Stimulated activated effector memory CD8-positive, alpha-beta T cell treated with anti-CD3 and anti-CD28 coated beads, Interleukin-12 subunit alpha, Interleukin-12 subunit beta, amount 100 ng/mL, for 72 hours (primary cell): Measurements from ENCODE around the gene MOG.
A peak's percentile ranks its signal among the peaks of the same experiment; 100 is the strongest.

Experiments used
- ATAC-seq: fragments of 150-1000 bp; cut with Tn5 transposase; 2 replicates; pipeline ENCODE4 v1.10.0; 2021
- DNase-seq, 2 donors: peaks; one replicate each; pipeline ENCODE4 v3.0.0; 2021 to 2022; ENCODE audit warnings: low spot score in 2 of 2
- H3K27ac Mint-ChIP-seq: one replicate; pipeline ENCODE4 v1.8.0; 2022; ENCODE audit warnings: mild to moderate bottlenecking, mixed read lengths
- H3K36me3 Mint-ChIP-seq: one replicate; pipeline ENCODE4 v1.8.0; 2022; ENCODE audit warnings: mild to moderate bottlenecking, mixed read lengths
- H3K4me1 Mint-ChIP-seq: one replicate; pipeline ENCODE4 v1.8.0; 2022; ENCODE audit warnings: mixed read lengths
- H3K4me3 Mint-ChIP-seq: one replicate; pipeline ENCODE4 v1.8.0; 2022; ENCODE audit warnings: mild to moderate bottlenecking, mixed read lengths
- H3K9me3 Mint-ChIP-seq: one replicate; pipeline ENCODE4 v1.8.0; 2022; ENCODE audit warnings: mixed read lengths

MOG gene

GRCh38 chr6:29631209-29631810 lies 25.6 kb upstream of the MOG start:
- Mint-ChIP-seq H3K27ac (peak overlapping the region; percentile 76), H3K9me3 (no peaks in the 10 kb centered on the region), H3K4me1 (peaks cover 56% of the 10 kb centered on the region), H3K36me3 (peaks cover 12% of the 10 kb centered on the region), H3K4me3 (peak overlapping the region; percentile 86)
- ATAC-seq (no peak), DNase-seq (no peak)

- Mint-ChIP-seq H3K4me3 (peak overlapping the region; percentile 86), H3K4me1 (peaks cover 56% of the 10 kb centered on the region), H3K36me3 (peaks cover 12% of the 10 kb centered on the region), H3K9me3 (no peaks in the 10 kb centered on the region), H3K27ac (peak overlapping the region; percentile 76)
- ATAC-seq (peak; percentile 58), DNase-seq (peak; percentile 11 to 66)
These were observed 24.8 kb upstream of the MOG start for GRCh38 chr6:29631860-29632731.

GRCh38 chr6:29632789-29633533 lies 23.9 kb upstream of the MOG start, which contains the start of gene GABBR1:
GABBR1 (minus strand) TSS chr6:29633183; CDS start chr6:29632385, 798 bp downstream.
- ATAC-seq: peak; percentile 85
- Mint-ChIP-seq H3K4me1 (peaks cover 56% of the 10 kb centered on the region), H3K4me3 (peak within 1 kb of the TSS; percentile 86), H3K9me3 (no peaks in the 10 kb centered on the region), H3K36me3 (peaks cover 12% of the 10 kb centered on the region), H3K27ac (peak within 1 kb of the TSS; percentile 76)
- DNase-seq: peak; percentile 52 to 76

- no peak for ATAC-seq
- H3K36me3 Mint-ChIP-seq: peaks cover 6% of the 10 kb centered on the region
- H3K9me3 Mint-ChIP-seq: no peaks in the 10 kb centered on the region
- DNase-seq: no peak
- peaks cover 51% of the 10 kb centered on the region for H3K4me1 Mint-ChIP-seq
- no peak overlapping the region for H3K27ac Mint-ChIP-seq
- H3K4me3 Mint-ChIP-seq: peak overlapping the region; percentile 86
These were observed 23.4 kb upstream of the MOG start for GRCh38 chr6:29633534-29633905.

- DNase-seq (no peak), ATAC-seq (no peak)
- no peak overlapping the region for H3K4me3 Mint-ChIP-seq
- no peaks in the 10 kb centered on the region for H3K36me3 Mint-ChIP-seq
- H3K27ac Mint-ChIP-seq: no peak overlapping the region
- peaks cover 21% of the 10 kb centered on the region for H3K4me1 Mint-ChIP-seq
- H3K9me3 Mint-ChIP-seq: no peaks in the 10 kb centered on the region
These were observed 19.6 kb upstream of the MOG start for GRCh38 chr6:29637247-29637646.

- ATAC-seq: peak; percentile 65
- DNase-seq: no peak
- Mint-ChIP-seq H3K36me3 (no peaks in the 10 kb centered on the region), H3K4me1 (peaks cover 7% of the 10 kb centered on the region), H3K9me3 (no peaks in the 10 kb centered on the region), H3K27ac (peak overlapping the region; percentile 13), H3K4me3 (no peak overlapping the region)
These were observed 15.3 kb upstream of the MOG start for GRCh38 chr6:29641430-29642148.

GRCh38 chr6:29647927-29648642 lies 8.8 kb upstream of the MOG start:
- Mint-ChIP-seq H3K4me1 (peaks cover 15% of the 10 kb centered on the region), H3K27ac (no peak overlapping the region), H3K36me3 (peaks cover 8% of the 10 kb centered on the region), H3K4me3 (no peak overlapping the region), H3K9me3 (no peaks in the 10 kb centered on the region)
- no peak for DNase-seq
- ATAC-seq: no peak

- Mint-ChIP-seq H3K36me3 (peaks cover 8% of the 10 kb centered on the region), H3K4me3 (peak overlapping the region; percentile 85), H3K9me3 (no peaks in the 10 kb centered on the region), H3K4me1 (peaks cover 15% of the 10 kb centered on the region), H3K27ac (peak overlapping the region; percentile 92)
- peak; percentile 98 for ATAC-seq
- DNase-seq: peak; percentile 93 to 97
These were observed 6.9 kb upstream of the MOG start for GRCh38 chr6:29649701-29650673.

- peaks cover 8% of the 10 kb centered on the region for H3K36me3 Mint-ChIP-seq
- ATAC-seq (peak; percentile 34), DNase-seq (no peak)
- no peak overlapping the region for H3K27ac Mint-ChIP-seq
- H3K4me1 Mint-ChIP-seq: peaks cover 15% of the 10 kb centered on the region
- H3K4me3 Mint-ChIP-seq: no peak overlapping the region
- no peaks in the 10 kb centered on the region for H3K9me3 Mint-ChIP-seq
These were observed 5.3 kb upstream of the MOG start for GRCh38 chr6:29651413-29652197.

- no peak for ATAC-seq
- no peaks in the 10 kb centered on the region for H3K9me3 Mint-ChIP-seq
- peaks cover 8% of the 10 kb centered on the region for H3K36me3 Mint-ChIP-seq
- no peak overlapping the region for H3K27ac Mint-ChIP-seq
- no peak overlapping the region for H3K4me3 Mint-ChIP-seq
- no peak for DNase-seq
- peaks cover 15% of the 10 kb centered on the region for H3K4me1 Mint-ChIP-seq
These were observed 4.7 kb upstream of the MOG start for GRCh38 chr6:29652198-29652584.

GRCh38 chr6:29653452-29654038 lies 3.3 kb upstream of the MOG start:
- no peak overlapping the region for H3K27ac Mint-ChIP-seq
- peaks cover 15% of the 10 kb centered on the region for H3K4me1 Mint-ChIP-seq
- DNase-seq (no peak), ATAC-seq (no peak)
- H3K36me3 Mint-ChIP-seq: peaks cover 8% of the 10 kb centered on the region
- no peak overlapping the region for H3K4me3 Mint-ChIP-seq
- H3K9me3 Mint-ChIP-seq: no peaks in the 10 kb centered on the region

- Mint-ChIP-seq H3K9me3 (no peaks in the 10 kb centered on the region), H3K4me1 (peaks cover 5% of the 10 kb centered on the region), H3K36me3 (no peaks in the 10 kb centered on the region), H3K4me3 (no peak overlapping the region), H3K27ac (no peak overlapping the region)
- ATAC-seq: no peak
- no peak for DNase-seq
These were observed 1.2 kb upstream of the MOG start for GRCh38 chr6:29655658-29656057.

- H3K9me3 Mint-ChIP-seq: no peaks in the 10 kb centered on the region
- peaks cover 5% of the 10 kb centered on the region for H3K4me1 Mint-ChIP-seq
- H3K27ac Mint-ChIP-seq: no peak overlapping the region
- DNase-seq (no peak), ATAC-seq (no peak)
- H3K4me3 Mint-ChIP-seq: no peak overlapping the region
- H3K36me3 Mint-ChIP-seq: no peaks in the 10 kb centered on the region
These were observed 735 bp upstream of the MOG start for GRCh38 chr6:29656157-29656556.
